Stimulated activated CD8-positive, alpha-beta memory T cell treated with anti-CD3 and anti-CD28 coated beads, Interleukin-15, amount 100 ng/mL, for 48 hours (primary cell): ENCODE results near the gene ZACN.
"Not testable (repeated sequence)": the region's sequence is repeated elsewhere in the genome, so short reads cannot be mapped to it uniquely, and the experiment has no call there.

Experiments used
- DNase-seq, 2 donors: peaks; one replicate each; pipeline ENCODE4 v3.0.0-alpha.2; 2020; ENCODE audit warnings: low read depth in 2 of 2

The ZACN gene

DNA sequence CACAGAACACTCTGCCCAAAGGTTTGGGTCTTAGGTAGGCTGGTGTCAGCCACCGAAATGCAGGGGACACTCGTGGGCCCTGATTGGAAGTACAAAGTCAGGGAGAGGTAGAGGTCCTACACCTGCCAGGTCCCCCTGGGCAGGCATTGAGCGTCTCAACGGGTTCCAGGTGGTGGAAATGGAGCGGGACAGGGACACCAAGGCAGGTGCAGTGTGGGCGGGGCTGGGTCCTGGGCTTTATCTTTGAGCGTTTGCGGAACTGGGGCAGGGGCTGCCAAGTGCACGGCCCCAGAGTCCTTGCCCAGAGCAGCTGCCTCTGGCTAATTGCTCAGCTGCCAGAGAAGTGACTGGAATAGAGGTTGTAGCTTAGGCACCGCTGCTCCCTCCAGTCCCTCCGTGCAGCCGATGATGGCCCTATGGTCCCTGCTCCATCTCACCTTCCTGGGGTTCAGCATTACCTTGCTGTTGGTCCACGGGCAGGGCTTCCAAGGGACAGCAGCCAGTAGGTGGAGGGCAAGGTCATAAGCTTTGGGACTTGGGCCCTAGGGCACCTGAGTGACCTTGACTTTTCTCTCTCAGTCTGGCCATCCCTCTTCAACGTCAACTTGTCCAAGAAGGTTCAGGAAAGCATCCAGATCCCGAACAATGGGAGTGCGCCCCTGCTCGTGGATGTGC is at the start of gene ZACN:
ZACN (plus strand) TSS at position 323 of the 675 bp plus-strand sequence; CDS start at position 406, 83 bp downstream.
- no peak for DNase-seq

- DNase-seq: no peak
Observed at GRCh38 chr17:76032073-76032779, 46.8 kb upstream of the ZACN start.

- DNase-seq: no peak
Observed at GRCh38 chr17:76032780-76033108, 46.2 kb upstream of the ZACN start.

- no peak for DNase-seq
Observed at GRCh38 chr17:76033139-76033538, 45.8 kb upstream of the ZACN start.

- no peak for DNase-seq
Observed at GRCh38 chr17:76034428-76035350, 44.3 kb upstream of the ZACN start.

GRCh38 chr17:76036497-76037261 is 42.3 kb upstream of the ZACN start:
- no peak for DNase-seq

GRCh38 chr17:76038050-76038449 is 40.9 kb upstream of the ZACN start:
- DNase-seq: no peak

GRCh38 chr17:76039121-76039520 is 39.9 kb upstream of the ZACN start:
- DNase-seq: no peak

GRCh38 chr17:76040376-76040775 is 38.6 kb upstream of the ZACN start:
- DNase-seq: no peak

DNA sequence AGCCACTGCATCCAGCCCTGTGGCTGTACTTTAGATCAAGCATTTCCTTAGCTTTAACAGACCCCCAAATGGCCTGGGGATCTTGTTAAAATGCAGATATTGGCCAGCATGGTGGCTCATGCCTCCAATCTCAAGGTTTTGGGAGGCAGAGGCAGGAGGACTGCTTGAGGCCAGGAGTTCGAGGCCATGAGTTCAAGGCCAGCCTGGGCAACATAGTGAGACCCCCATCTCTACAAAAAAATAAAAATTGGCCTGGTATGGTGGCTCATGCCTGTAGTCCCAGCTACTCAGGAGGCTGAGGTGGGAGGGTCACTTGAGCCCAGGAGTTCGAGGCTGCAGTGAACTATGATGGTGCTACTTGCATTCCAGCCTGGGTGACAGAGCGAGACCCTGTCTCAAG is 36.1 kb upstream of the ZACN start:
- DNase-seq: not testable (repeated sequence)

GRCh38 chr17:76044475-76045007 is 34.4 kb upstream of the ZACN start:
- DNase-seq: not testable (repeated sequence)

DNA sequence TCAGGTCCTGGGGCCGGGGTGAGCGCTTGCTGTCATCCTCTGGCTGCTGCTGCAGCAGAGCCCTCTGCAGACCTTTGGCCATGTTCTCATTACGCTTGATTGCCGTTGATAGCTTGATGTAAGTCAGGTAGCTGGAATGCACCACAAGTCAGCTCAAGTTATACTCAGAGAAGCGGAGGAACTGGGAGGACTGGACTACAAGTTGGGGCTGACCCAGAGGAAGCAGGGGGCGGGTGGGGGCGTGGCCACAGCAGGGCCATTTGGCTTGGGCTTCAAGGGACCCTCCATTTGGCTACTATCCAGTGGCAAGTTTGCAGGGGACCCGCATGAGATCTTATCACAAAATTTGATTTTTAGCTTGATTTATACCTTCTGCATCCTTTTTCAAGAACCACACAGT is 32.9 kb upstream of the ZACN start:
- DNase-seq: no peak

DNA sequence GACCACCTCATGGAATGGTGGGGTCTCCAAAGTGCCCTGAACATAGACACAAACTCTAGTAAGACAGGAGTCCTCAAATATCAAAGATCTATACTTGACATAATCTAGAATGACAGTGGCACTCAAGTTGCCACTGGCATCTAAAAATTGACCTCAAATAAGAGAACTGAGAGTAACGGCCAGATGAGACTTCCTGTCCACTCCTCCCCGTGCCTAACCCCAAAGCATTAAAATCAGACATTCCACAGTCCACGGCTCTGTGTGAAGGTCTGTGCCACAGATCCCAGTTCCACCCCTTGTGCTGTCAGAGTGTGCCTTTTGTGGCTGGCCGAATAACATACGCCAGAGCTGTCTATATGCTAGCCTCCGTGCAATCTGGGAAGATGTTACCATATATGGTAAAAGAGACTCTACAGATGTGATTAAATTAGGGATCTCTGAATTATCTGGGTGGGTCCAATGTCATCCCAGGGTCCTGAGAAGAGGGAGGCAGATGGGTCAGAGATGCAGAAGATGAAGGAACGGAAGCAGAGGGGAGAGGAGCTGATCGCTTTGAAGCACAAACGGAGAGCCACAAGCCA is 30.9 kb upstream of the ZACN start:
- DNase-seq: no peak

GRCh38 chr17:76048711-76049110 is 30.3 kb upstream of the ZACN start:
- DNase-seq: no peak

DNA sequence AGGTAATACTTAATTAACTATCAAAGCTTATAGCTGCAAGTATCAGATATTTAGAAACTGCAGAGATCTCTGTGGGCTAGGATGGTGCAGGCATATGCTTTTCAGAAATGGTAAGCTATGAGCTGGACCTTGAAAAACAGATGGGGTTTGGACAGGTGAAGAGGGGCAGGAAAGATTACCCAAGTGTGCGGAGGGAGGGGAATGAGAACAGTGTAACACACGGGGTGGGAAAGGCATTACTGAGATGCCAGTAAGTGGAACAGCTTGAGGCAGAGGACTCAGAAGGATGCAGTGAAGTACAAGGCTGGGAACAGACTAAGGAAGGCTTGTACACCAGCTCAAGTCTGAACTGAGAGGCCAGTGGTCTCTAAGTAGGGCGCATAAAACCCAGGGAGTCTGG is 29.7 kb upstream of the ZACN start:
- no peak for DNase-seq

GRCh38 chr17:76049836-76050537 is 29.0 kb upstream of the ZACN start:
- DNase-seq: no peak

- DNase-seq: no peak
Observed at GRCh38 chr17:76050538-76051467, 28.2 kb upstream of the ZACN start.

GRCh38 chr17:76051561-76051960 is 27.4 kb upstream of the ZACN start:
- DNase-seq: no peak
